K562 (cell line): ENCODE measurements around the gene TFPI. TPM values are rescaled to one million over a fixed set of nuclear protein-coding genes. Genes with fewer than 3 reads are reported as not detected.
A peak's percentile ranks its signal among the peaks of the same experiment; 100 is the strongest.

Source experiments
- ATAC-seq: fragments of 200-7000 bp; cut with Tn5 transposase; 3 replicates; pipeline ENCODE4 v1.9.1; 2020; ENCODE audit warnings: moderate library complexity
- BruUV-seq: library from RNA; stranded (reverse); fragments of 400-500 nt; replicated peaks from 2 replicates; lab custom pipeline; 2021; lab: Mats Ljungman, UMichigan
- CTCF ChIA-PET: fragments of 300-600 bp; formaldehyde crosslinking; extraction: SDS; loops from one replicate; lab custom pipeline; 2021; ENCODE audit warnings: low intra/inter-chr PET ratio; lab: Yijun Ruan, JAX
- POLR2A ChIA-PET: fragments of 300-600, 350-650 bp; sonication (Branson Sonifier 250); formaldehyde crosslinking; extraction: SDS; loops from one replicate; lab custom pipeline; 2021; ENCODE audit warnings: antibody characterized with exemption, inconsistent platforms; lab: Yijun Ruan, JAX
- DNase-seq, 4 experiments: peaks; one replicate each; pipeline versions ENCODE4 v3.0.0 to v3.0.0-alpha.2; 2011 to 2018; ENCODE audit warnings: low spot score in 3 of 4, mixed read lengths in 3 of 4; ENCODE audit errors: extremely low read depth in 1 of 4
- FAIRE-seq: peaks from 2 replicates; lab custom pipeline; 2011; peaks lifted over from hg19 to GRCh38; lab: Jason Lieb, UNC
- H2AFZ ChIP-seq: 2 replicates; pipeline ENCODE4 v1.6.0; 2011; ENCODE audit warnings: low read depth, low read length, control low read depth, inconsistent platforms
- H3K27ac ChIP-seq: fragments of 200-600 bp; 3 replicates; pipeline ENCODE4 v1.8.0; 2011; ENCODE audit warnings: low read depth, mild to moderate bottlenecking, control low read depth, inconsistent platforms, low read length, moderate library complexity, mixed read lengths; ENCODE audit errors: extremely low read depth
- H3K27me3 ChIP-seq, 2 experiments: fragments of 300-600 bp in 1 of 2; 2 replicates in 1 of 2; 3 replicates in 1 of 2; pipeline versions ENCODE4 v1.6.0 to v1.8.0; 2011; ENCODE audit warnings: inconsistent platforms in 2 of 2, low read length in 2 of 2, mild to moderate bottlenecking in 1 of 2, mixed read lengths in 1 of 2, moderate library complexity in 1 of 2; ENCODE audit not compliant: control insufficient read depth in 2 of 2, insufficient read depth in 2 of 2
- H3K36me3 ChIP-seq: fragments of 300-600 bp; 3 replicates; pipeline ENCODE4 v1.8.0; 2011; ENCODE audit warnings: mild to moderate bottlenecking, low read length, inconsistent platforms; ENCODE audit not compliant: control insufficient read depth, insufficient read depth
- H3K4me1 ChIP-seq, 2 experiments: fragments of 200-600 bp in 1 of 2; replicated peaks in 1 of 2; 2 replicates in 1 of 2; 3 replicates in 1 of 2; pipeline versions ENCODE4 v1.5.1 to v1.8.0; 2011; ENCODE audit warnings: inconsistent platforms in 2 of 2, low read length in 2 of 2, mild to moderate bottlenecking in 1 of 2, mixed read lengths in 1 of 2, moderate library complexity in 1 of 2; ENCODE audit not compliant: control insufficient read depth in 2 of 2, insufficient read depth in 2 of 2
- H3K4me2 ChIP-seq: 2 replicates; pipeline ENCODE4 v1.6.1; 2011; ENCODE audit warnings: low read length, control low read depth, inconsistent platforms, mixed read lengths; ENCODE audit not compliant: insufficient read depth
- H3K4me3 ChIP-seq: fragments of 200-600 bp; sonication (generic), shearing (Covaris generic); 2 replicates; pipeline ENCODE4 v1.5.1; 2016; ENCODE audit warnings: control low read depth, inconsistent platforms
- H3K79me2 ChIP-seq: fragments of 200-600 bp; 3 replicates; pipeline ENCODE4 v1.8.0; 2011; ENCODE audit warnings: low read length, inconsistent platforms; ENCODE audit not compliant: control insufficient read depth, insufficient read depth
- H3K9ac ChIP-seq, 2 experiments: 2 replicates each; pipeline versions ENCODE4 v1.6.0 to v1.6.1; 2011; ENCODE audit warnings: low read depth in 2 of 2, low read length in 2 of 2, control low read depth in 1 of 2, inconsistent platforms in 1 of 2, mild to moderate bottlenecking in 1 of 2, mixed read lengths in 1 of 2; ENCODE audit not compliant: insufficient read depth in 1 of 2
- H3K9me1 ChIP-seq: one replicate; pipeline ENCODE4 v1.6.0; 2011; ENCODE audit warnings: inconsistent platforms, mild to moderate bottlenecking, low read length, moderate library complexity; ENCODE audit not compliant: control insufficient read depth, insufficient read depth
- H3K9me3 ChIP-seq: replicated peaks from 2 replicates; pipeline ENCODE4 v1.5.1; 2011; ENCODE audit warnings: low read depth, low read length, inconsistent platforms; ENCODE audit not compliant: control insufficient read depth, insufficient read depth
- H4K20me1 ChIP-seq: replicated peaks from 2 replicates; pipeline ENCODE4 v1.6.1; 2011; ENCODE audit warnings: low read length, inconsistent platforms, mixed read lengths; ENCODE audit not compliant: control insufficient read depth, insufficient read depth
- C11orf30 ChIP-seq: fragments of 450-650 bp; IDR thresholded peaks from 2 replicates; pipeline ENCODE4 v1.6.1; 2016; ENCODE audit warnings: low read depth, mild to moderate bottlenecking
- HNRNPK ChIP-seq: fragments of 200-400 bp; formaldehyde crosslinking; IDR thresholded peaks from one replicate; pipeline ENCODE4 v1.6.1; 2018; ENCODE audit warnings: mild to moderate bottlenecking, low read depth, low read length; ENCODE audit not compliant: poor library complexity, severe bottlenecking
- MTA3 ChIP-seq: fragments of 450-650 bp; formaldehyde crosslinking; IDR thresholded peaks from 2 replicates; pipeline ENCODE4 v1.6.1; 2017; ENCODE audit warnings: mild to moderate bottlenecking, borderline replicate concordance
- NCOA2 ChIP-seq, 2 experiments: fragments of 450-650 bp; IDR thresholded peaks; 2 replicates each; pipeline ENCODE4 v1.6.1; 2018; ENCODE audit warnings: mild to moderate bottlenecking in 2 of 2, moderate library complexity in 1 of 2; ENCODE audit not compliant: partially characterized antibody in 2 of 2
- TCF7 ChIP-seq: sonication (generic); IDR thresholded peaks from 2 replicates; pipeline ENCODE4 v1.6.1; 2016; ENCODE audit warnings: antibody characterized with exemption, borderline replicate concordance
- ZBTB2 ChIP-seq: fragments of 450-650 bp; IDR thresholded peaks from 2 replicates; pipeline ENCODE4 v1.6.1; 2016; ENCODE audit warnings: antibody characterized with exemption
- ZNF316 ChIP-seq: fragments of 450-650 bp; IDR thresholded peaks from 2 replicates; pipeline ENCODE4 v1.6.1; 2016
- WGBS: fragments of 100-300 bp; shearing (Covaris generic); methylation state at CpG from one replicate; pipeline ENCODE4 v1.1.6; 2016; ENCODE audit warnings: low coverage, mixed read lengths; ENCODE audit not compliant: insufficient coverage; ENCODE audit errors: missing lambda C conversion rate; 5-methylcytosine and 5-hydroxymethylcytosine counted together
- in situ Hi-C: fragments of 300-500 bp; cut with MboI; formaldehyde crosslinking; loops from 4 replicates; pipeline ENCODE4 v1.15.0; 2018; ENCODE audit warnings: inconsistent platforms, mixed read lengths
- intact Hi-C: fragments of 100-400 bp; cut with micrococcal nuclease; formaldehyde crosslinking; loops from 2 replicates; pipeline ENCODE4 v1.14.2; 2022
- polyA plus RNA-seq, 8 experiments: library from polyadenylated mRNA; depleted of rRNA in 4 of 8; stranded (reverse) in 5 of 8; unstranded in 3 of 8; fragments of >200 nt; fragmentation: Nextera tagmentation in 2 of 8; fragmentation: Illumina TruSeq in 1 of 8; extraction: Ambion mirVana in 2 of 8; extraction: Trizol in 1 of 8; gene quantifications; 2 replicates each; pipeline versions ENCODE4 v1.2.1 to v1.2.3, GENCODE V29; 2011 to 2014; ENCODE audit warnings: inconsistent platforms in 1 of 8, missing spikeins in 1 of 8
- total RNA-seq, 7 experiments: library from RNA; depleted of rRNA in 6 of 7; stranded (reverse); fragments of >200 nt in 6 of 7; fragmentation: Illumina TruSeq in 2 of 7; extraction: Trizol in 2 of 7; gene quantifications; 2 replicates each; pipeline versions ENCODE4 v1.2.1 to v1.2.3, GENCODE V29; 2011 to 2021; ENCODE audit warnings: low replicate concordance in 1 of 7

Gene TFPI
- total and polyA plus RNA-seq, 9 of the 15 experiments (the other 6 are each of a cell fraction or from before 2014, with no cell fraction given), result 53.5 to 219 (median 100) TPM

- Histone ChIP-seq H3K79me2 (peaks cover 34% of the 10 kb centered on the region), H2AFZ (no peak overlapping the region), H3K27ac (no peak overlapping the region), H3K4me1 (no peaks in the 10 kb centered on the region), H3K36me3 (peaks cover 17% of the 10 kb centered on the region; the same call in 2 of the 3 replicates), H3K9me3 (no peaks in the 10 kb centered on the region), H3K9ac (no peak overlapping the region), H4K20me1 (no peaks in the 10 kb centered on the region), H3K27me3 (no peaks in the 10 kb centered on the region), H3K4me2 (no peak overlapping the region), H3K9me1 (no peaks in the 10 kb centered on the region), H3K4me3 (no peak overlapping the region)
- POLR2A ChIA-PET, result no interaction called here
- WGBS, result 90% methylated on average over 7 of the region's 7 CpGs
- FAIRE-seq (no peak), ATAC-seq (peak; percentile 19; the same call in 1 of the 3 replicates), DNase-seq (no peak)
- BruUV-seq, result no TSS peak
- CTCF ChIA-PET, result no interaction called here
- in situ Hi-C loops (no loop called here), intact Hi-C loops (no loop called here)
- TF ChIP-seq MTA3, result no peak
- 0 out of 2 replicates have a peak, but pooled peaks have one; percentile 26 for TF ChIP-seq C11orf30
- TF ChIP-seq ZNF316, result peak; percentile 33; the same call in 1 of the 2 replicates
These were observed 24.1 kb downstream of the TFPI start for GRCh38 chr2:187529977-187530721.

- Histone ChIP-seq H3K27me3 (no peaks in the 10 kb centered on the region), H2AFZ (no peak overlapping the region), H3K9me3 (no peaks in the 10 kb centered on the region), H3K36me3 (peaks cover 17% of the 10 kb centered on the region; the same call in 2 of the 3 replicates), H3K4me2 (no peak overlapping the region), H3K9ac (no peak overlapping the region), H4K20me1 (no peaks in the 10 kb centered on the region), H3K4me3 (no peak overlapping the region), H3K79me2 (peaks cover 27% of the 10 kb centered on the region), H3K27ac (no peak overlapping the region), H3K4me1 (no peaks in the 10 kb centered on the region), H3K9me1 (no peaks in the 10 kb centered on the region)
- POLR2A ChIA-PET, result no interaction called here
- DNase-seq (no peak), ATAC-seq (peak; percentile 52), FAIRE-seq (no peak)
- intact Hi-C loops, result no loop called here
- CTCF ChIA-PET, result no interaction called here
- no TSS peak for BruUV-seq
- in situ Hi-C loops, result no loop called here
- TF ChIP-seq HNRNPK (no peak), TCF7 (no peak), ZBTB2 (no peak), NCOA2 (IDR thresholded peaks at IDR 0.05; ENCODE audit: partially characterized antibody in 2 of 2) (no peak)
- WGBS, result 90% methylated on average over 3 of the region's 3 CpGs
These were observed 24.8 kb downstream of the TFPI start for GRCh38 chr2:187529248-187529976.
